Trophoblast cell (in vitro differentiated cells and primary cell): Measurements from ENCODE around the gene SLC29A3.

Experiments
- DNase-seq, 2 donors: peaks; one replicate each; pipeline ENCODE4 v3.0.0-alpha.2; 2016
- H2AFZ ChIP-seq: 2 replicates; pipeline ENCODE4 v1.6.1; 2013; ENCODE audit warnings: low read length, moderate library complexity, mild to moderate bottlenecking; ENCODE audit not compliant: insufficient read depth, poor library complexity
- H2AK5ac ChIP-seq: 2 replicates; pipeline ENCODE4 v1.6.1; 2013; ENCODE audit warnings: mild to moderate bottlenecking, low read length
- H2BK120ac ChIP-seq: 2 replicates; pipeline ENCODE4 v1.6.1; 2013; ENCODE audit warnings: low read length, mild to moderate bottlenecking, moderate library complexity; ENCODE audit not compliant: insufficient read depth, poor library complexity
- H2BK12ac ChIP-seq: 2 replicates; pipeline ENCODE4 v1.6.1; 2013; ENCODE audit warnings: mild to moderate bottlenecking, low read length, moderate library complexity
- H2BK5ac ChIP-seq: 2 replicates; pipeline ENCODE4 v1.6.1; 2013; ENCODE audit warnings: low read length, low read depth, moderate library complexity, mild to moderate bottlenecking; ENCODE audit not compliant: poor library complexity
- H3K14ac ChIP-seq: 2 replicates; pipeline ENCODE4 v1.6.1; 2013; ENCODE audit warnings: mild to moderate bottlenecking, low read length
- H3K18ac ChIP-seq: 2 replicates; pipeline ENCODE4 v1.6.1; 2013; ENCODE audit warnings: mild to moderate bottlenecking, low read length
- H3K23ac ChIP-seq: 2 replicates; pipeline ENCODE4 v1.6.1; 2013; ENCODE audit warnings: low read length
- H3K27ac ChIP-seq: 2 replicates; pipeline ENCODE4 v1.5.1; 2013; ENCODE audit warnings: low read depth, mild to moderate bottlenecking, inconsistent platforms, low read length, moderate library complexity
- H3K27me3 ChIP-seq: 2 replicates; pipeline ENCODE4 v1.6.1; 2013; ENCODE audit warnings: inconsistent platforms, mild to moderate bottlenecking, low read length, moderate library complexity; ENCODE audit not compliant: insufficient read depth
- H3K36me3 ChIP-seq, 2 experiments: 1 replicate in 1 of 2; 2 replicates in 1 of 2; pipeline ENCODE4 v1.6.1; 2013; ENCODE audit warnings: low read length in 2 of 2, mild to moderate bottlenecking in 2 of 2, moderate library complexity in 1 of 2; ENCODE audit not compliant: insufficient read depth in 2 of 2, control insufficient read depth in 1 of 2
- H3K4ac ChIP-seq: 2 replicates; pipeline ENCODE4 v1.6.1; 2013; ENCODE audit warnings: low read depth, mild to moderate bottlenecking, low read length, moderate library complexity
- H3K4me1 ChIP-seq, 2 experiments: 1 replicate in 1 of 2; 2 replicates in 1 of 2; pipeline ENCODE4 v1.6.1; 2013; ENCODE audit warnings: low read length in 2 of 2, mild to moderate bottlenecking in 2 of 2, moderate library complexity in 1 of 2; ENCODE audit not compliant: insufficient read depth in 2 of 2, control insufficient read depth in 1 of 2
- H3K4me2 ChIP-seq: 2 replicates; pipeline ENCODE4 v1.6.1; 2013; ENCODE audit warnings: inconsistent platforms, mild to moderate bottlenecking, low read length, moderate library complexity
- H3K4me3 ChIP-seq: 2 replicates; pipeline ENCODE4 v1.5.1; 2013; ENCODE audit warnings: mild to moderate bottlenecking, low read depth, low read length, inconsistent platforms
- H3K79me1 ChIP-seq: one replicate; pipeline ENCODE4 v1.6.1; 2013; ENCODE audit warnings: low read length
- H3K79me2 ChIP-seq: 2 replicates; pipeline ENCODE4 v1.6.1; 2013; ENCODE audit warnings: low read length, mild to moderate bottlenecking; ENCODE audit not compliant: control insufficient read depth, insufficient read depth, poor library complexity
- H3K9ac ChIP-seq: 2 replicates; pipeline ENCODE4 v1.6.1; 2013; ENCODE audit warnings: mild to moderate bottlenecking, low read length
- H3K9me3 ChIP-seq: 2 replicates; pipeline ENCODE4 v1.6.1; 2013; ENCODE audit warnings: low read depth, mild to moderate bottlenecking, control low read depth, inconsistent platforms, low read length; ENCODE audit not compliant: insufficient read depth
- H4K12ac ChIP-seq: 2 replicates; pipeline ENCODE4 v1.6.1; 2013; ENCODE audit warnings: low read depth, mild to moderate bottlenecking, low read length, moderate library complexity
- H4K8ac ChIP-seq: 2 replicates; pipeline ENCODE4 v1.6.1; 2013; ENCODE audit warnings: low read depth, mild to moderate bottlenecking, low read length, moderate library complexity
- H4K91ac ChIP-seq: one replicate; pipeline ENCODE4 v1.6.1; 2013; ENCODE audit warnings: low read depth, mild to moderate bottlenecking, low read length, moderate library complexity
- WGBS: extraction: QIAGEN DNeasy Blood & Tissue Kit; methylation state at CpG from one replicate; pipeline ENCODE4 v1.1.7; 2013; ENCODE audit warnings: missing lambda C conversion rate; ENCODE audit not compliant: insufficient read length, insufficient coverage; ENCODE audit errors: extremely low coverage; 5-methylcytosine and 5-hydroxymethylcytosine counted together

SLC29A3 gene

GRCh38 chr10:71383972-71384687 lies 65.1 kb downstream of the SLC29A3 start:
- Histone ChIP-seq H2AK5ac (no peak overlapping the region), H3K9ac (no peak overlapping the region), H4K8ac (no peak overlapping the region), H3K4ac (no peak overlapping the region), H3K4me1 (no peaks in the 10 kb centered on the region), H3K79me2 (no peaks in the 10 kb centered on the region), H3K4me2 (no peak overlapping the region), H3K18ac (no peak overlapping the region), H3K4me3 (no peak overlapping the region), H4K91ac (no peak overlapping the region), H3K23ac (no peak overlapping the region), H4K12ac (no peak overlapping the region), H3K14ac (no peak overlapping the region), H2AFZ (no peak overlapping the region), H3K27ac (no peak overlapping the region), H2BK5ac (no peak overlapping the region), H3K27me3 (no peaks in the 10 kb centered on the region), H2BK12ac (no peak overlapping the region), H3K79me1 (no peaks in the 10 kb centered on the region), H3K9me3 (peaks cover 3% of the 10 kb centered on the region), H3K36me3 (no peaks in the 10 kb centered on the region), H2BK120ac (no peak overlapping the region)
- WGBS, result no CpG with 5 or more reads among the region's 10 CpGs
- peak; percentile 61 to 80 for DNase-seq

- H3K9ac ChIP-seq, result no peak overlapping the region
- no peaks in the 10 kb centered on the region for H3K79me2 ChIP-seq
- no peak overlapping the region for H2BK120ac ChIP-seq
- H3K4ac ChIP-seq, result no peak overlapping the region
- no peak overlapping the region for H3K4me3 ChIP-seq
- WGBS, result no CpG with 5 or more reads among the region's 5 CpGs
- no peak overlapping the region for H3K23ac ChIP-seq
- H2BK12ac ChIP-seq, result no peak overlapping the region
- no peak overlapping the region for H2AK5ac ChIP-seq
- no peak for DNase-seq
- no peak overlapping the region for H2BK5ac ChIP-seq
- H4K91ac ChIP-seq, result no peak overlapping the region
- H3K4me1 ChIP-seq, result no peaks in the 10 kb centered on the region
- no peaks in the 10 kb centered on the region for H3K36me3 ChIP-seq
- no peak overlapping the region for H3K4me2 ChIP-seq
- no peak overlapping the region for H3K14ac ChIP-seq
- no peak overlapping the region for H4K12ac ChIP-seq
- H3K9me3 ChIP-seq, result peaks cover 3% of the 10 kb centered on the region
- no peaks in the 10 kb centered on the region for H3K27me3 ChIP-seq
- H2AFZ ChIP-seq, result no peak overlapping the region
- no peak overlapping the region for H4K8ac ChIP-seq
- H3K79me1 ChIP-seq, result no peaks in the 10 kb centered on the region
- no peak overlapping the region for H3K18ac ChIP-seq
- no peak overlapping the region for H3K27ac ChIP-seq
Measured at GRCh38 chr10:71388171-71388570, 69.1 kb downstream of the SLC29A3 start.

GRCh38 chr10:71388583-71389310 lies 69.7 kb downstream of the SLC29A3 start:
- H3K27me3 ChIP-seq, result no peaks in the 10 kb centered on the region
- H2BK5ac ChIP-seq, result no peak overlapping the region
- DNase-seq, result no peak
- no peaks in the 10 kb centered on the region for H3K4me1 ChIP-seq
- peaks cover 3% of the 10 kb centered on the region for H3K9me3 ChIP-seq
- no peak overlapping the region for H3K4ac ChIP-seq
- no peaks in the 10 kb centered on the region for H3K79me2 ChIP-seq
- H3K4me2 ChIP-seq, result no peak overlapping the region
- H2AK5ac ChIP-seq, result no peak overlapping the region
- H3K27ac ChIP-seq, result no peak overlapping the region
- H3K4me3 ChIP-seq, result no peak overlapping the region
- H3K79me1 ChIP-seq, result no peaks in the 10 kb centered on the region
- H2AFZ ChIP-seq, result no peak overlapping the region
- no peak overlapping the region for H4K12ac ChIP-seq
- H2BK120ac ChIP-seq, result no peak overlapping the region
- H4K8ac ChIP-seq, result no peak overlapping the region
- H3K36me3 ChIP-seq, result no peaks in the 10 kb centered on the region
- no CpG with 5 or more reads among the region's 8 CpGs for WGBS
- no peak overlapping the region for H3K18ac ChIP-seq
- no peak overlapping the region for H4K91ac ChIP-seq
- no peak overlapping the region for H3K23ac ChIP-seq
- H3K14ac ChIP-seq, result no peak overlapping the region
- H2BK12ac ChIP-seq, result no peak overlapping the region
- H3K9ac ChIP-seq, result no peak overlapping the region

GRCh38 chr10:71389768-71390460 lies 70.9 kb downstream of the SLC29A3 start:
- no peaks in the 10 kb centered on the region for H3K27me3 ChIP-seq

More at GRCh38 chr10:71389768-71390460, 70.9 kb downstream of the SLC29A3 start:
- H4K8ac ChIP-seq, result no peak overlapping the region
- H3K14ac ChIP-seq, result no peak overlapping the region
- no peak overlapping the region for H2BK5ac ChIP-seq
- H3K36me3 ChIP-seq, result no peaks in the 10 kb centered on the region
- no CpG with 5 or more reads among the region's 14 CpGs for WGBS
- no peaks in the 10 kb centered on the region for H3K79me2 ChIP-seq
- H3K4ac ChIP-seq, result no peak overlapping the region
- DNase-seq, result no peak
- no peaks in the 10 kb centered on the region for H3K9me3 ChIP-seq
- H3K27ac ChIP-seq, result no peak overlapping the region
- H3K18ac ChIP-seq, result no peak overlapping the region
- no peak overlapping the region for H3K4me3 ChIP-seq
- no peak overlapping the region for H2AFZ ChIP-seq
- H3K4me1 ChIP-seq, result no peaks in the 10 kb centered on the region
- no peak overlapping the region for H4K12ac ChIP-seq
- no peak overlapping the region for H2BK12ac ChIP-seq
- no peak overlapping the region for H3K23ac ChIP-seq
- H2BK120ac ChIP-seq, result no peak overlapping the region
- H4K91ac ChIP-seq, result no peak overlapping the region
- no peak overlapping the region for H3K4me2 ChIP-seq
- no peak overlapping the region for H3K9ac ChIP-seq
- no peak overlapping the region for H2AK5ac ChIP-seq
- H3K79me1 ChIP-seq, result no peaks in the 10 kb centered on the region
